HG02678 (cell line): ENCODE results near the gene NKX2-1.
"Not testable (repeated sequence)": the region's sequence is repeated elsewhere in the genome, so short reads cannot be mapped to it uniquely, and the experiment has no call there.

Source experiments
- ATAC-seq: cut with Tn5 transposase; IDR thresholded peaks from one replicate; pipeline ENCODE4 v1.9.1; 2021; ENCODE audit warnings: mild to moderate bottlenecking, moderate library complexity; ENCODE audit not compliant: unreplicated experiment

NKX2-1 gene

DNA sequence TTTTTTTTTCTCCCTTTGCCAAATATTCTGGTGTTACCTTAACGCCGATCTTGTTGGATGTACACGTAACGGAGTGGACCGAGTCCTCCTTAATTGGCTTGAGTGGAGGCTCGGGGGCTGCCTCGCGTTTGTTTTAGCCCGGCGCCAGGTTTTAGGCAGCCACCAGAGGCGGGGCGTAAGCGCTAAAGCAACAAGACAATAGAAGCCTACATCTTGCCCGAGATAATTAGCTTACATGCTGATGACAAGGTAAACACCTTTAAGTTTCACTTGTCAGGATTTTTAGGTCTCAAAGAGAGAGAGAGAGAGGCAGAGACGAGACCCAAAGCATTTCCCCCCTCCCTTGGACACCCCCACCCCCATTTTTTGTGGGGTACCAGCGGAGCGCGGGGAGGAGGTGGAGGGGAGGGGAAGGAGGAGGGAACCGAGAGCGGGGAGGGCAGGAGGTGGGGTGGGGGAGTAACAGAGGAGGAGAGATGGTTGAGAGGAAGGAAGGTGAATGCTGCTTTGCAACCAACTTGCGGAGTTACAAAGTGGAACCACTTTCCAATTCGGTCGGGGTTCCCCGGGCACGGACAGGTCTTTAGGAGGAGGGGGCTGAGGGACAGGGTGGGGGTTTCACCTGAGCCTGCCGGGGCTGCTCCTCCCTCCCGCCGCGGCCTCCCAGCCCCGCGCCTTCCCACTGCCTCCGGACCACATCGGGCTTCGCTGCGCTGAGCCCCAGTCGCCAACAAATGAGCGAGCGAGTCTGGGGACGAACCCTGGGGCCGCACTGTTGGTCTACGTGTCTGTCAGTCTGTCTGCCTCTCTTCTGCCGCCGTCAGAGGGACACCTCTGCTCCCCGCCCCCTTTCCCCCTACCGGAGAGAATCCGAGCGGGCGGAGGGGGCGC, at the start of gene NKX2-1:
Gene NKX2-1 (minus strand): TSS at position 802 of the 891 bp plus-strand sequence. CDS start 103 bp downstream, at position 699.
- ATAC-seq, result no peak

DNA sequence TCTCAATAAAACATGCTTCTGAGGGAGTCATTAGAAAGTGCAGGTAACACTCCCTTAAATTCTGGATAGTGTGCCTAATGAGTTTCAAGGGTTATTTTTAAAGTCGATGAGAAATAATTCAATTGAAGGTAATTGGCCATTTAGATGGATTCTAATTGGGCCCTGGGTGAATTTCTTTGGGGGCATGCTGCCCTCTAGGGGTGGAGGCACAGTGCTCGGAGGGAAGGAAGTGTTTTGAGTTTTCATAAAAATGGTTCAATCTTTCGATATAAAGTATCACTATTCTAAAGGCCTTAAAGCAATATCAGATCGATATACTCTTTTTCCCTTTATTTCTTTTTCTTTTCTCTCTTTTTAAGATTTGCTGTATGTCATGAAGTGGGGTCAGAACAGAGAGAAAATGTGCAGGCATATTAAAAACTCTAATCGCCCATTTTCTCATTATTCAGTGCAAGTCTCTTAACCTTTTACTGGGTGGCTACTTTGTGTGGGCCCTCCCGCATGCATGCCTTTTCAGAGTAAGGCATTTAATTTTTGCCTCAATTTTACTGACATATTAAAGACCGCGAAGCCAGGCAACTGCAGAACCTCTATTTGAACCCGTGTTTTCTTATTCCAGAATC, 36.9 kb upstream of the NKX2-1 start:
- ATAC-seq, result no peak

DNA sequence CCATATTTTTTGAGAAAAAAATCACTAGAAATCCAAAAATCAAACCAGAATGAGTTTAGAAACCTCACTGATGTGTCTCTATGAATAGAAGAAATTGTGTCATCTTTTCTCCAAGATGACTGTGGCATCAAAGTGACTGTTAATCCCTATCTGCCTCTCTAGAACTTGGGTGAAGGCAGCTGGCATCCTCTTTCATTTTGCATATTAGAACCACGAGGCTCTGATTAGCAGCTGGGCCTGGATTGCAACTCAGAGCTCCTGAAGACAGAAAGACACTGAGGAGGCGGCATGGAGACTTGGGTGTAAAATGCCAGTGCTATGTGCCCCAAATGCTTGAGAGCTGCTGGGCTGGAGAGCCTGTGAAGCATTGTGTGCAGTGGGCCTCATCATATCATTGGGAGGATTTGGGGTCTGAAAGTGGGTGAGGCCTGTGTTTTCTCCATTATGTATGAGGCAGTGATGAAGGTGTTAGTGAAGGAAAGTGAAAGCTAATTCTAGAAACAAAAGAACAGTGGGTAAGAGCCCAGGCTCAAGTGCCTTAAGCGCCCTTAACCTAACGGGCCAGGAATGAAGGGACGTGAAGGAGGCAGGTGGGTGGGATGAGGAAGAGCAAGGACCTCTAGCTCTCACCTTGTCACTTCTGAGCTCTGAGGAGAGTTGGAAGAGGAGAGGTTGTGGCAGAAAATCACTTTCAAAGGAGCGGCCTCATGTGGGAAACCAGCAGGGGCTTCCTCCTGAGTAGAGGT, 36.1 kb upstream of the NKX2-1 start:
- no peak for ATAC-seq

DNA sequence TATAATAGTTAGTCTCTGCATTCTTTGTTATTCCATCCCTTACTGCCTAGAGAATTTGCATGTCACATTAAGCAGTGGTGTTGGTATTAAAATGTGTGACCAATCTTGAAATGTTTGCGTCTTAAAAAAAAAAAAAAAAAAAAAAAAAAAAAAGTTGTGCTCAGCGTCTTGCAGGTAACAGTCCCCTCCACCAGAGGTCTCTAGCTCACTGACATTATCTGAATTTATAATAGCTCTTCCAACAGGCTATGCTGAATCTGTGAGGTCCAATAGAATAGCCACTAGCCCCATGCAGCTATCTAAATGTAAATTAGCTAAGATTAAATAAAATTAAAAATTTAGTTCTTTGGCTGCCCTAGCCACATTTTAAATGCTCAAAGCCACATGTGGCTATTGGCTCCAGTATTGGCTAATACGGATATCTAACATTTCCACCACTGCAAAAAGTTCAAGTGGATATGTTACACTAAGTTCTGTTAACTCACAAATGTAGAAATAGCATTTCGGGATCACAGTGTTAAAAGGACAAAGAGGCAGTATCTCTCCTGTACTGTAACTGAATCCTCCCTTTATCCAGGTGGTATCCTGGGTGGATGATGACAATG, 33.7 kb upstream of the NKX2-1 start:
- no peak for ATAC-seq

DNA sequence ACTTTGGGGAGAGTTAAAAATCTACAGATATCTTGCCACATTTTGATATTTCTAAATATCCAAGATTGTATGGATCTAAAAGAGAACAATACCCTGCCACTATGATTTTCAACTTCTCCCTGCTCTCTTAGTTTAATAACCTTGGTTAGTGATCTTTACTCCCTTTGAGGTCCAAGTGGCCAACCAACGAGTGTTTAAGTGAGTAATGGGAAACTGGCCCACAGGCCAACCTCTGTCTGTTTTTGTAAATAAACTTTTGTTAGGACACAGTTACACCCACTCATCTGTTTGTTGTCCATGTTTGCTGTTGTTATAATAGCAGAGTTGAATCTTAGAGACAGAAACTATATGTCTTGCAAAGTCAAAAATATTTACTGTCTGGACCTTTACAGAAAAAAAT, 30.9 kb upstream of the NKX2-1 start:
- no peak for ATAC-seq

DNA sequence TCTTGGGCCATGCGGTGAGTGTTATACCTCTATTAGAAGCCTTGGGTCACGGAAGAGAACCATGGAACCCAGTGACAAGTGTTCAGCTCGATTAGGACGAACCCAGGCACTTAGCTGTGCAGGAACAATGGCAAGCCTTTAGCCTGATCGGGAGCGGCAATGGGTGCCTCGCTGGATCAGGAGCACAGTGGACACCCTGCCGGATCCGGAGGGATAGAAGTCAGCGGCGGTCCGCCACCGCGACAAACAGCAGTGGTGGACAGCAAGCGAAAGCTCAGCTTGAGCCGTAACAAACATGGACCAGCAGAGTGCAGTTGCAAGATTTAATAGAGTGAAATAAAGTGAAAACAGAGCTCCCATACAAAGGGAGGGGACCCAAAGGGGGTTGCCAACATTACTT, 24.2 kb upstream of the NKX2-1 start:
- ATAC-seq, result not testable (repeated sequence)

DNA sequence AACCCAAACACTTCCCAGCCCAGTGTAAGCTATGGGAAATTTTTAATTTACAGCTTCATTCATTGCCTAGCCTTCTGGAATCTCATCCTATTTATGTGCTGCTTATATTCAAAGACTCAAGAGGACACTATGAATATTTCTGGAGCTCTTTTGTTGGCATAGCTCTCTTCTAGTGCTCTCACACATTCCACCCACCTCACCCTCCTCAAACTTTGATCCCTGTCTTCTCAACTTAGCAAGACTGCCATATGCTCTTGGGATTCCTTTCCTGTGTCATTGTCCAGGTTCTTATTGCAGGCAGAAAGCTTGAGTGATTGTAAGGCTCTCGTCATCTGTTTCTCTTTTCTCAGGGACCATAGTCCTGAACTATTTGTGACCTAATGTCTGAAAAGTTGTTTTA, 18.0 kb upstream of the NKX2-1 start:
- no peak for ATAC-seq

DNA sequence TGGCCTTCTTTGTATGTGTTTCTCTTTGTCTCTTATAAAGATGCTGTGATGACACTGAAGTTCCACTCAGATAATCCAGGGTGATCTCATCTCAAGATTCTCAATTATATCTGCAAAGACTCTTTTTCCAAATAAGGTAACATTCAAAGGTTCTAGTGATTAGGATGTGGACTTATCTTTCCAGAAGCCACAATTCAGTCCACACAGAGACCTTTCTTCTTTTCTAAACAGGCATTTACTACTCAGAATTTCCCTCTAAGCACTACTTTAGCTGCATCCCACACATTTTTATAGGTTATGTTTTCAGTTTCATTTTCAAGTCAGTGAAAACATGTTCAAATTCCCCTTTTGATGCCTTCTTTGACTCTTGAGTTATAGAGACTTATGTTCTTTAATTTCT, 9.0 kb upstream of the NKX2-1 start:
- ATAC-seq, result no peak

DNA sequence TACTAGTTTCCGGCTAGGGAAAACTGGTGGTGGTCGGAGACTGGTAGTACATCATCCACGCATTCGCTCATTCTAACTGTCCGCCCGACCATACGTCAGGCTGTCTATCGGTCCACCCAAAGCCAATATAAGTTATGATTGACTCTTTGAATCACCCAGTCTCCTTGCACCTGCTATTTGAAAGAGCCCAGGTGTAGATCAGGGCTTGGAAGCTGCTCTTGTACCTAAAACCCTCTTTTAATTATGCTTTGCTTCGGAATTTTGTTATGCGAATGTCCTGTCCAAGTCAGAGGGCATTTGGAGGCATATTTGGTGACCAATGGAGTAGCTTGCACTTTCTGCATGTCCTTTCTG, 5.7 kb upstream of the NKX2-1 start:
- ATAC-seq, result no peak

DNA sequence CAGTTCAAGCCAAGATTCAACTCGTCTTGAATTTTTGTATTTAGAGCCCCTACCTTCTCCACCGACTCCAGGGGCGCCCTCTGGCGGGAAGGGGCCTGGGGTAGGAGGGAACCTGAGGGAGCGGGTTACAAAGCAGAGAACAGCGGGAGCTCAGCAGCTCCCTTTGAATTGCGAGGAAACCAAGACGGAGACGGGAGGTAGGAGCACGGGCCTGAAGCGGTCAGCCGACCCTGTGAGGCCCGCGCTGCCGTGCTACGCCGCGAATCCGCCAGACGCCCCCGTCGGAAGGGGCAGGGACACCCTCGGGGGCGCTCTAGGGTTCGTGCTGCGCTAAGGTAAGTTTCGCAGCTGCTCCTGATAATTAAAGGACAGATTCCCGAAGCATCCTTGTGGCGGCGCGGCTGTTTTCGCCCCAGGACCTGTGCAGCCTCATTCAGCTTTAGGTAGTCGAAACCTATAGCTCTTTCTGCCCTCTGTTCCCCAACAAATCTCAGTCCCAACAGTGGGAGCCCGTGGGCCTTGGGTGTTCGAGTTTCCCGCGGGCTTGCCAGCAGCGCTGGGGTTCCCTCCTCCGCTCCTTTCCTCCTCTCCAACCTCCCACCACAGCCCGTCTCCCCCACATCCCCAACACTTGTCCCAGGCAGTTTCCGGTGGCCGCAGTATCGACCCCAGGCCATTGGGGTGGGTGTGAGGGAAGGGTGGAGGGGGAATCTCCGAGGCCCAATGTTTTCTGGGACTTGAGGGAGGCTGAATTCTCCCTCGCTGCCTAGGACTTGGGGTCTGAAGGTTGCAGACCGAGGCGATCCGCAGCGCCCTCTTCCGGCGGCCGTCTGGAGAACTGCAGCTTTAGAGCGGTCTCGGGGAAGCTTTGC, 5.1 kb upstream of the NKX2-1 start:
- ATAC-seq, result no peak

DNA sequence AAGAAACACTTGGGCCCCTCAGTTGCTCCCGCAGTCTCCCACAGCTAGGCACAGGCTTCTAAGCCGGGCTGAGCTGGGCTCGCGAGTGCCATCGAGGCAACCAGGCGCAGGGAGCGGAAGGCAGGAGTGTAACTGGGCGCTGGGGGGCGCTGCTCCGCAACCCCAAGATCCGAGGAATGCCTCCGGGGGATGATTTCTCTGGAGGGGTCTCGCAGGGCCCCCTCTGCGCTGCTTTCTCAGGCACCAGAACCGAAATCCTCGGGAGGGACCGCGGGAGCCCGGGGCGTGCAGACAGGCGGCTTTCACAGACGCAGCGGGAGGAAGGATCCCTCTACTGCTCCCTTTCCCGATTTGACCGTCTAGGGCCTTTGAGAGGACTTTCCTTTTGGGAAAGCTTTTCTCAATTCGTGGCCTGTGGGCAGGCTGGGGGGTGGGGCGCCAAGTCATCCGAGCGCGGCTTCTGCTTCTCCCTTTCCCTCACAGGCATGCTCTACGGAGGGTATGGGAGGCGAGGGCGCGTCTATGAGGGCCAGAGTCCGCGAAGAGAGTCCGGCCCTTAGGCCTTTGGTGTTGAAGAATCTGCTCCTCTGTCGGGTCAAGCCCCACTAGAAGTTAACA, 4.3 kb upstream of the NKX2-1 start:
- ATAC-seq, result no peak

DNA sequence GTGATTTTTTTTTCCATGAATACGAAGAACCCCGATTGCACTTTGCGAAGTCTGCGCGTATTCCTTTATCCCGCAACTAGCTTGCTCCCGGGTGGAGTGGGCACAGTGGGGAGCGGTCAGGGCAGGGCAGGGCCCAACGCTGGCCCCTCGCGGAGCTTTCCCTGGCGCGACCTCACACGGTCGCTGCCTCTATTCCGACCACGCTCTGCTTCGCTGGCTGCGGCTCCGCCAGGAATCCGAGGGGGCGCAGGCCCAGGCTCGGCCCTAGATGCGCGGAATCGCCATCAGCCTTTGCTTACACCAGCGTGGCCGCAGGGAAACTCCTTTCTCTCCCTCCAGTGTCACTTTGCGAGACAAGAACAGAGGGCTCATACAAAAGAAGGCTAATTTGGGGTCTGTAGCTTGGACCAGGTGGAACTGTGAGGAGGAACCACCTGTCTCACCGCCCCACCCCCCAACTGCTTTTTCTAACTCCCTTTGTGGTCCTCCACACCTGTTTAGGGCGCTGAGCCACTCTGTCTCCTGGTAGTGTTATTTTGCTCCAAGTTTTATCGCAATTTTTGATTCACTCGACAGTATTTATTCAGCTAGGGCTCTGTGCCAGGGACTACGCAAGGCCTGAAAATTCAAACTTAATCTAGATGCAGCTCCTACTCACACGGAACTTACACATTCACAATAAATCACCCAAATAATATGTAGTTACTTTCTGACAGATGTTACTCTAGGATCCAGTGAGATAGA, 3.1 kb upstream of the NKX2-1 start:
- no peak for ATAC-seq

DNA sequence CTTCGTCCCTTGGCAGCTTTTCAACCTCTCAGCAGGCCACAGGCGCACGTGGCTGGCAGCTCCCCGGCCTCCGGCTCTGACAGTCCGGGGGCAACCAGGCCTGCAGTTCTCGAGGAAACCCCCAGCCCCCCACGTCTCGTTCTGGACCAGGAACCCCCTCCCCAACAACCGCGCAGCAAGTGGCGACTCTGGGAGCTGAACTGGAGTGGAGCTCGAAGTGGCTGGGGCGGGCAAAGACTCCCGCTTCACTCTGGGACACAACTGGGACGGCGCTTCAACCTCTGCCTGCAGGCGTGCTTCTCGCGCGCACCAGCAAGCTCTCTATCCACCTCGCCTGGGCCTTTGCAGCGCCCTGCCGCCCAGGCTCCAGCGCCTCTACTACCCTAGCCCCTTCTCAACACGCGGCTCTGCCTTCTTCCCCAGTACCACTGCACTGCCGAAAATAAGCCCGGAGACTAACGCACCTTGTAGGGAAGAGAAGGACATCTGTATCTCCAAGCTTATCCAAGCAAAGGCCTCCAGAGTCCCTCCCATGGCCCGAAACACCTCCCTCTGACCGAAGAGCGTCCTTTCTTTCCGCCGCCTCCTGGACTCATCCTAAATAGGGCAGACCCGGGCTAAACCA, 2.4 kb upstream of the NKX2-1 start:
- ATAC-seq, result no peak

DNA sequence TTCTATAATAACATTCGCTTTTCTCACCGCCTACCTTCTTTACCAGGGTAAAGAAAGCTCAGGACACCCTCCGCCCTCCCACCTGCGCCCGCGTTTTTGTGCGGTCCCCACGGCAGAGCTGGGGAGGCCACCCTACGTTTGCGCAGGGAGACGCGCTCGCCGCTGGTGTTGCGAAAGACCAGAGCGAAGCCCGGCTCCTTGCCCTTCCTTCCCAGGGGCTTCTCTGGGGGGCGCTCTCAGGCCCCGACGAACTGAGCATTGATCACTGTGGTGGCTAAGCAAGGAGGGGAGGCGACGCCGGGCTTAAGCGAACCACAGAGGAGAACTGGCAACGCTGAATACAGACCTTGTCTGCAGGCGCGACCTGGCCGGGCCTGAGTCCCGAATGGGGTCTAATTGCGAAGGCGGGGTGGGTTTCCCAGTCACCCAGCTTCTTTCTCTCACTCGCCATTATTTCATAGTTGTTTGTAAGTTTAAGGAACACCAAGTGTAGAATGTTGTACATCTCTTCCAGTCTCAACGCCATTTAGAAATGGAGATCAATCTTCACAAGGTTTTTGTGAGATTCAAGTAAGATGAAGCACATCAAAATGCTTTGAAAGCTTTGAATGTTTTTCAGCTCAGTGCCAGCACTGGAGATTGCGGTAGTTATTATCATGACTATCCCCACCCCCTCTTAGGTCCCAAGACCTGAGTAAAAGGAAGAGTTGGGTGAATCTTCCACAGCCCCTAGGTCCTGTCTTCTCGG, 1.7 kb upstream of the NKX2-1 start:
- ATAC-seq, result no peak

DNA sequence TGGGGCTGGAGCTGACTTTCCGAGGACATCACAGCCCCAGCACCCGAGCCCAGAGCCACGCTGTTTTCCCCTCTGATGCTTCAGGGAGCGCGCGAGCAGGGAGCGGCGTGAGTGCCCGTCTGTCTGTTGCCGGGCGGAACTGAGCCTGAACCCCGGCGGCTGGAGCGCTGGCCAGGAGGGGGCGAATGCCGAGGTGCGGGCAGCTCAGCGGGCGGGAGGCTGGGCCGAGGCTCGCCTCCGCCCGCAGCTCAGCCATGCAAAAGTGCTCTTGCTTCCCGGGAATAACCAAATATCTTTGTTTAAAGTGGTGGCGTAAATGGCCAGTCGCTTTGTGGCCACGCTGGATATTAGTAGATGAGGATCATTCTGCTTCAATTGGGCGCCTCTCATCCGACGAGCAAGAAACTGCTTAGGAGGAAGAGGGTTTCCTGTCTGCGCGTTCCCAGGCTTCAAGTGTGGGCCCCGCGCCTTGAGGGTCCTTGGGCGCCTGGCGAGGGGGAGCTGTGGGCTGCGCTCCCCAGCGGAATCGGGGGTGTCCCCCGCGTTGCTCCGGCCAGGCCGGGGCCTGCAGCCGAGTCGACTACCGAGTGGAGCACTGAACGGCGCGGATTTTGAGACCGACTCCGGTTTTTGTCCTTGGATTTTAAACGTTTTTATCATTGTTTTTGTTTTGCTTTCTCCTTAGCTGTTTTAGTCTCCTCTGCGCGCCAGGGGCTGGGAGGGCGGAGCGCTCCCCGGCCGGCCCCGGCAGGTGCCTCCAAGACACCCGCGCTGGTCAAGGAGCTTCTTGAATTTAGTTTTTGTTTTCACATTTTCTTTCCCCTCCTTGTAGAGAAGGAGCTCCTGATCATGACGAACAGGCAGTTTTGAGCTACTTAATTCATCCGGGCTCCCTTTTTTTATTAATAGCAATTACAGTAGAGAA, 831 bp upstream of the NKX2-1 start:
- no peak for ATAC-seq

DNA sequence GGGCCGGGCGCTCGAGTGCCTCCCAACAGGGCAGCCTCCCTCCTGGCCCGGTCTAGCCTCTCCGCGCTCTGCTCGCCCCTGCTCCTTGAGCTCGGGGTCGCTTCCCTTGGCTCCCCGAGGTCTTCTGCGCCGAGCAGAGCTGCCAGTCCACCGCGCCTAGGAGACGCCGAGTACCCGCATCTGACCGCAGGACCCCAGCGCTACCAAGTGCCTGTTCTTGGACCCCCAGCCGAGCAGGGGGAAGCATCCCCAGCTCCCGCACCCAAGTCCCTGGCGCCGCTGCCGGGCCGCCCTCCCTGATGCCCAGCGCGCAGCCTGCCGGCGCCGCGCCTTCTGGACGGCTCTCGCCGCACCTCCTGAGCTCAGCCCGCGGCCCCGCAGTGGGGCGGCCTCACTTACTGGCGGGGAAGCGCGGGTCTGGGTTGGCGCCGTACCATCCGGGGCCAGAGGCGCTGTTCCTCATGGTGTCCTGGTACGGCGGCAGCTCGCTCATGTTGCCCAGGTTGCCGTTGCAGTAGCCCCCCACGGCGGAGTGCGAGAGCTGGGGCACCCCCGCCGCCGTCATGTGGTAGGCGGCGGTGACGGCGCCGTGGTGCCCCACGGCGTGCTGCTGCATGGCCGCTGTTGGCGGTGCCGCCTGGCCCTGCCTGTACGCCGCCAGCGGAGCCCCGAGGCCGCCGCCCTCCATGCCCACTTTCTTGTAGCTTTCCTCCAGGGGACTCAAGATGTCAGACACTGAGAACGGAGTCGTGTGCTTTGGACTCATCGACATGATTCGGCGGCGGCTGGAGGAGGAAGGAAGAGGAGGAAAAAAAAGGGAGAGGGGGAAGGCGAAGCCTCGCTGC, 1.2 kb downstream of the NKX2-1 start:
- ATAC-seq, result no peak
